ENCODE data around the gene FAM89B.
"Not testable (repeated sequence)": the region's sequence is repeated elsewhere in the genome, so short reads cannot be mapped to it uniquely, and the experiment has no call there.

Gene FAM89B

GRCh38 chr11:65556470-65557279 is 15.7 kb upstream of the FAM89B start:
- DNase-seq (ENCODE audit: low spot score), result no peak

- DNase-seq (ENCODE audit: low spot score), result peak; percentile 75
Measured at GRCh38 chr11:65557280-65558001, 14.9 kb upstream of the FAM89B start.

DNA sequence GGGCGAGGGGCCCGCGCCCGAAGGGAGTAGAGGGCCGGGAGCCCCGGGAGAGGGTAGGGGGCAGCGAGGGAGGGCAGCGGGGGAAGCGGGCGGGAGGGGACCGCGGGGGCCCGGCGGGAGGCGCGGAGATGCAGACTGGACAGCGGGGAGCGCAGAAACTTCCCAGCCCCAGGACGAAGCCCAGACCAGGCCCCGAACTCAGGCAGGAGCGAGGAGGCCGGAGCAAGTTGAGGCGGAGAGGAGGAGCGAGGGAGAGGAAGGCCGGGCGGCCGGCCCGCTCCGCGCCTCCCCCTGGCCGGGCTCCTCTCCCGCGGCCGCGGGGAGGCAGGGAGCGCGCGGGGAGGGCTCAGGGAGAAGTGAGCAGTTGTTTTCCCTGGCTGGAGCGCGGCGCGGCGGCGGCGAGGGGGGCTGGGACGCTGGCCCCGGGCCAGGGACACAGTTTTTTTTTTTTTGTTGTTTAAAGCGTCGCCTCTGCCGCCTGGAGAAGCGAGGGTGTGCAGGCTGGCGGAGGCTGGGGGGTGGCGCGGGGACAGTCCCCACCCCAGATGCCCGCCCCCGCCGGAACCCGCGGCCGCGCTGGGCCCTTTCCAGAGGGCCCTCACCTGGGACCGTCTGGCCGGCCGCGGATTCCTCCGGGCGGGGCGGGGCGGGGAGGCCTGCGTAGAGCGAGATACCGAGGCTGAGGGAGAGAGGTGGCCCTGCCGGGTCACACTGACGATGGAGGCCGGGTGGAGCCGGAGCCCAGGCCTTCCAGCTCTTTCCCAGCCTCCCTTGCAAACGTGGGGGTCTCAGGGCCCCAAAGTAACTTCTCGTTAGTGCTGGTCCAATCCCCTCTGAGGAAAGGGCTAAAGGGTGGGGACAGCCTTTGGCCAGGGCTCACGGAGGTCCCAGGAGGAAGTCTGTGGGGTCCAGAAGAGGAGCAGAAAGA is 14.1 kb upstream of the FAM89B start, which contains the start of gene LTBP3:
TSS of gene LTBP3 (minus strand) at position 358 of the 928 bp plus-strand sequence. CDS start 400 bp downstream, outside the sequence.
- peak; percentile 74 for DNase-seq (ENCODE audit: low spot score)

GRCh38 chr11:65558930-65559509 is 13.3 kb upstream of the FAM89B start:
- no peak for DNase-seq (ENCODE audit: low spot score)

DNA sequence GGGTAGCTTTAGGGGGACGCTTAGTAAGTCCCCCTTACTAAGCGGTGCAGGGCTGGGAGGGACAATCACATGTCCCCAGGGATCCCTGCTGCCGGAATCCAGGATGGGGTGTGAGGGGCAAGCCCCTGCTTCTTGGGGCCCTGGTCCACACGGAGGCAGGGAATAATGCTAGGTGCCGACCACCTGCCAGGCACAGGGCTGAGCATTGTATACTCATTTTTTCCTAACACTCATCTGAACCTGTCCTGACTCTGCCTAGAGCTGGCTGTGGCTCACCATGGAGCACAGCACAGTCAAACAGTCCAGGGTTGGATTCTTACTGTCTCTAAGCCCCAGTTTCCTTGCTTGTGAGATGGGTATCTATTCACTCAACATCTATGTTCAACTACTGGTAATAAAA is 12.8 kb upstream of the FAM89B start:
- no peak for DNase-seq (ENCODE audit: low spot score)

- DNase-seq (ENCODE audit: low spot score), result no peak
Measured at GRCh38 chr11:65559951-65560537, 12.3 kb upstream of the FAM89B start.

- peak; percentile 72 for DNase-seq (ENCODE audit: low spot score)
Measured at GRCh38 chr11:65560555-65561418, 11.6 kb upstream of the FAM89B start.

DNA sequence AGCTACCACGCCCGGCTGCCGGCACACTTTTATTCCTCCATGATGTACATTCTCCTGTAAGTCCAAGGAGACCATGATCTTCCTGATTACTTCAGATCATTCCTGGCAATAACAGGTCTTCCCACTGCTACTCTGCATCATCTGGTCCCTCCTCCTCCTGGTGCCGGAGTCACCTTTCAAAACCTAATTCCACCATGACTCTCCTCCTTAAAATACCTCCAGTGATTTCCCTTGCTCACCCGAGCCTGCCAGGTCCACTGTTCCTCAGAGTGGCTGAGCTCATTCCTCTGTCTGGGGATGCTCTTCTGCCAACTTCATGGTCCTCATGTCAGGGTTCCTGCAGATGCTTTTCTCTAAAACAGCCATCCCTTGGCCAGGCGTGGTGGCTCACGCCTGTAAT is 10.3 kb upstream of the FAM89B start:
- DNase-seq (ENCODE audit: low spot score), result no peak

GRCh38 chr11:65562788-65563187 is 9.6 kb upstream of the FAM89B start:
- no peak for DNase-seq (ENCODE audit: low spot score)

- DNase-seq (ENCODE audit: low spot score), result no peak
Measured at GRCh38 chr11:65563601-65564000, 8.7 kb upstream of the FAM89B start.

GRCh38 chr11:65564879-65565559 is 7.3 kb upstream of the FAM89B start:
- not testable (repeated sequence) for DNase-seq (ENCODE audit: low spot score)

DNA sequence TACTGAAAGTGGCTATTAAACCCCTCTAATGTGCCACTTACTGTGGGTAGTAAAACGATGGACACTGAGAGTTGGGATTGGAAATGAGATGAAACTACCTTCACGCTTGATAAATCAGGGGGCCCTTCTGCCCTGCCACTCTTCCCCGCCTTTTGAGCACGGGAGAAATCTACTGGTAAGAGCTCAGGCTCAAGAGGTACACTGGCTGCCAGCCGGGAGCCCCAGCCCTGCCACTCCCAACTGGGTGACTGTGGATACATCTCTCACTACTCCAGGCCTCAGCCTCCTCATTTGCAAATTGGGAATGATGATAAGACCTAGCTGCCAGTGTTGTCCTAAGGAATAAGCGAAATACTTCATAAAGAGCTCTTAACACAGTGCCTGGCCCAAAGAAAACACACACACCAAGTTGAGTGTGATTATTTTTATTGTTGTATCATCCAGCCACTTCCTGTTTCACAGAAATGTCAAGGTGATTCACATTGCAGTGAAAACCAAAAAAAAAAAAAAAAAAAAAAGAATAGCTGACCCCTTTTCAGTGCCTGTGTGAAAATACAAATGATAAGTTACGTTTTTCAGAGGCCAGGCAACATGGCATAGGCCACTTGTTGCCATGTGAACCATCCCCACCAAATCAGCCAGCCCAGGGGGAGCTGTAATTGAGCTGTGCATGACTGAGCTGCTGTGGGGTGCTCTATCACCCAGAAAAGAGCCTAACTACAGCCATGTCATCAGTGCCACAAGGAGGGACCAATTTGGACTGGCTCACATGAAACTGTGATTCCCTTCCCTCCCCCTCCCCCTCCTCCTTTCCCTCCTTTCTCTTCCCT is 6.5 kb upstream of the FAM89B start:
- DNase-seq (ENCODE audit: low spot score), result no peak

DNA sequence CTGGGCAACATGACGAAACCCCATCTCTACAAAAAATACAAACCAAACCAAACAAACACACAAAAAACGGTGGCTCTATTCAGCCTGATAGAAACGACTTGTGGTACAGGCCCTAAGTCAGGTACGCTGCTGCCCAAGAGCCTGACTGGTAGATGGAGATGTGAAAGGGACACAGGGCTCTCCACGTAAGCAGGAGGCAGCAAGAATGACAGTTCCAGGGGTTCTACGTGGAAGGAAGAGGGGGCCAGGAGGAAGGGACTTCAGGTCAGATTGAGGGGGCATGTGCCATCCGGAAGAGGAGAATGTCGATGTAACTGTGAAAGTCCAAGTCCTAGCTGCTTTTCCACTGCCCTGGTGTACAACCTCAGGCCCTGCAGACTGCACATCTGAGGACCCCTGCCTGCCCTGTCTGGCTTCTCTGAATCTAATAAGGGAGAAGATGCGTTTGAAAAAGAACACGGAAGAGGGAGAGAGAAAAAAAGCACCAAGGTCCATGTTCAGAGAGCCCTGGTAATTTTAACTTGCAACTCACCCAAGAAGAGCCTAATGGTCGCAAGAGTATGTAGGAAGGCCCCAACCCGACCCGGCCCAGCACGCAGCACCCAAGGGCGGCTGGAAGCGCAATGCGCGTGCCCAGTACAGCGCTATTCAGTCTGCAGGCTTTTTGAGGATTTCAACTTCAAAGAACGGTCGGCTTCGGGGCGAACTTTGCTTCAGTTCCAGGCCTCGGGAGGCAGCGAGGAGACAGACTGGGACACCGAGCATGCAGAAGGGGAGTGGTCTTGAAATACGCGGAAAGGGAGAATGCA is 3.0 kb upstream of the FAM89B start:
- DNase-seq (ENCODE audit: low spot score), result no peak

- DNase-seq (ENCODE audit: low spot score), result peak; percentile 99
Measured at GRCh38 chr11:65569973-65570918, 2.1 kb upstream of the FAM89B start, which contains the start of gene ZNRD2. TSS of gene ZNRD2 (plus strand) at chr11:65570477. CDS start at chr11:65570492, 15 bp downstream.

DNA sequence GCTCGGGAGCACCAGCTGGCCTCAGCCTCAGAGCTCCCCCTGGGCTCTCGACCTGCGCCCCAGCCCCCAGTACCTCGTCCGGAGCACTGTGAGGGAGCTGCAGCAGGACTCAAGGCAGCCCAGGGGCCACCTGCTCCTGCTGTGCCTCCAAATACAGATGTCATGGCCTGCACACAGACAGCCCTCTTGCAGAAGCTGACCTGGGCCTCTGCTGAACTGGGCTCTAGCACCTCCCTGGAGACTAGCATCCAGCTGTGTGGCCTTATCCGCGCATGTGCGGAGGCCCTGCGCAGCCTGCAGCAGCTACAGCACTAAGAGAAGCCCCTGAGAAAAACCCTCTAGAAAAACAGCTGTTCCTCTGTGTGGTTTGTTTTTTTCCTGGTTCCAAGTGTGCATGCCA is 918 bp upstream of the FAM89B start:
- no peak for DNase-seq (ENCODE audit: low spot score)

GRCh38 chr11:65571940-65572339 is 398 bp upstream of the FAM89B start:
- DNase-seq (ENCODE audit: low spot score), result no peak
